Measurements from ENCODE around the gene RFX8. TPM values are rescaled to one million over a fixed set of nuclear protein-coding genes. Genes with fewer than 3 reads are reported as not detected.

Gene RFX8
- polyA plus RNA-seq, 1 of the 3 experiments (the other 2 are of a cell fraction): 0.07 TPM

DNA sequence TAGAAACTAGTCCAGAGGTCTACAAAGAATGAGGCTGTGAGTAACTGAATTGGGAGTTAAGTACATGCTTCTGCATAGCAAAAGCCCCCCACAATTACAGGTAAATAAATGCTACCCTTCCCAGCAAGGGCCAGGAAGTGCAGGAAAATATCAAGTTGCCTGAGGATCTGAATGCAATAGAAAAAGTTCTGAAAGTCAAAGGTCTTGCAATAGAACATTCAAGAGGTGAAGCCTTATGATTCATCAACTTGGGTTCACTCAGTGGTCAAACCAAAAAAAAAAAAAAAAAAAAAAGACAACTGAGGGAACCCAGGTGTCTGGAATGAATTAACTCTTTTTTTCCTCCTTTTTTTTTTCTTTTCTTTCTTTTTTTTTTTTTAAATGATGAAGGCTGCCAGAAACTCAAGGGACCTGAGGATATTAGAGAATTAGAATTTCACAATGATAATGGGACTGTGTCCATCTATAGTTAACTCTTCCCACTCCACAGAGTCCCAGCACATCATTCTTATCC, 42.9 kb upstream of the RFX8 start (continued):
- TF ChIP-seq, protein P1, sequence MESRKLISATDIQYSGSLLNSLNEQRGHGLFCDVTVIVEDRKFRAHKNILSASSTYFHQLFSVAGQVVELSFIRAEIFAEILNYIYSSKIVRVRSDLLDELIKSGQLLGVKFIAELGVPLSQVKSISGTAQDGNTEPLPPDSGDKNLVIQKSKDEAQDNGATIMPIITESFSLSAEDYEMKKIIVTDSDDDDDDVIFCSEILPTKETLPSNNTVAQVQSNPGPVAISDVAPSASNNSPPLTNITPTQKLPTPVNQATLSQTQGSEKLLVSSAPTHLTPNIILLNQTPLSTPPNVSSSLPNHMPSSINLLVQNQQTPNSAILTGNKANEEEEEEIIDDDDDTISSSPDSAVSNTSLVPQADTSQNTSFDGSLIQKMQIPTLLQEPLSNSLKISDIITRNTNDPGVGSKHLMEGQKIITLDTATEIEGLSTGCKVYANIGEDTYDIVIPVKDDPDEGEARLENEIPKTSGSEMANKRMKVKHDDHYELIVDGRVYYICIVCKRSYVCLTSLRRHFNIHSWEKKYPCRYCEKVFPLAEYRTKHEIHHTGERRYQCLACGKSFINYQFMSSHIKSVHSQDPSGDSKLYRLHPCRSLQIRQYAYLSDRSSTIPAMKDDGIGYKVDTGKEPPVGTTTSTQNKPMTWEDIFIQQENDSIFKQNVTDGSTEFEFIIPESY (IDR thresholded peaks at IDR 0.05; ENCODE audit: borderline replicate concordance, low read depth): 0 out of 2 replicates have a peak, but pooled peaks have one; percentile 6
- TF ChIP-seq GABPA (IDR thresholded peaks at IDR 0.05; ENCODE audit: low read depth) (no peak; the same call in 1 of the 2 replicates), EP300 (IDR thresholded peaks at IDR 0.05; ENCODE audit: borderline replicate concordance in 1 of 2, low read depth in 1 of 2, low read length in 1 of 2) (peak; percentile 29 to 61; a peak in 3 of 4 replicates), SIN3A (IDR thresholded peaks at IDR 0.05; ENCODE audit: borderline replicate concordance, low read depth, low read length) (no peak), RAD21 (IDR thresholded peaks at IDR 0.05; ENCODE audit: low read length) (no peak), GATA2 (CRISPR knock-in tag; IDR thresholded peaks at IDR 0.05) (no peak), RCOR1 (IDR thresholded peaks at IDR 0.05; ENCODE audit: low read length) (no peak), EZH2phosphoT487 (IDR thresholded peaks at IDR 0.05; ENCODE audit: borderline replicate concordance, low read depth) (no peak), TAF1 (IDR thresholded peaks at IDR 0.05; ENCODE audit: borderline replicate concordance, low read depth, low read length) (0 out of 2 replicates have a peak, but pooled peaks have one; percentile 32), MXI1 (IDR thresholded peaks at IDR 0.05; ENCODE audit: low read depth, low read length) (no peak), FOXM1 (IDR thresholded peaks at IDR 0.05; ENCODE audit: low read depth) (no peak; the same call in 1 of the 2 replicates), YY1 (IDR thresholded peaks at IDR 0.05; ENCODE audit: low read depth) (no peak), POLR2AphosphoS5 (IDR thresholded peaks at IDR 0.05; ENCODE audit: low read depth, low read length) (no peak; the same call in 1 of the 2 replicates), FOSL2 (IDR thresholded peaks at IDR 0.05; ENCODE audit: borderline replicate concordance, low read depth) (peak; percentile 44; the same call in 1 of the 2 replicates), TCF12 (IDR thresholded peaks at IDR 0.05) (peak; percentile 90), ELF1 (IDR thresholded peaks at IDR 0.05) (no peak), RFX5 (IDR thresholded peaks at IDR 0.05; ENCODE audit: low read length) (no peak), CHD2 (IDR thresholded peaks at IDR 0.05; ENCODE audit: low read length, partially characterized antibody) (no peak), NRF1 (IDR thresholded peaks at IDR 0.05; ENCODE audit: low read depth, low read length) (no peak), SMC3 (IDR thresholded peaks at IDR 0.05; ENCODE audit: low read depth, low read length) (no peak; the same call in 1 of the 2 replicates), TEAD4 (IDR thresholded peaks at IDR 0.05; ENCODE audit: borderline replicate concordance, insufficient read depth) (no peak; the same call in 1 of the 2 replicates), JUND (IDR thresholded peaks at IDR 0.05) (peak; percentile 51), FOXJ3 (CRISPR knock-in tag; IDR thresholded peaks at IDR 0.05) (no peak), NFIC (IDR thresholded peaks at IDR 0.05; ENCODE audit: borderline replicate concordance) (peak; percentile 29; the same call in 1 of the 2 replicates)
- TF ChIP-seq, protein P2, sequence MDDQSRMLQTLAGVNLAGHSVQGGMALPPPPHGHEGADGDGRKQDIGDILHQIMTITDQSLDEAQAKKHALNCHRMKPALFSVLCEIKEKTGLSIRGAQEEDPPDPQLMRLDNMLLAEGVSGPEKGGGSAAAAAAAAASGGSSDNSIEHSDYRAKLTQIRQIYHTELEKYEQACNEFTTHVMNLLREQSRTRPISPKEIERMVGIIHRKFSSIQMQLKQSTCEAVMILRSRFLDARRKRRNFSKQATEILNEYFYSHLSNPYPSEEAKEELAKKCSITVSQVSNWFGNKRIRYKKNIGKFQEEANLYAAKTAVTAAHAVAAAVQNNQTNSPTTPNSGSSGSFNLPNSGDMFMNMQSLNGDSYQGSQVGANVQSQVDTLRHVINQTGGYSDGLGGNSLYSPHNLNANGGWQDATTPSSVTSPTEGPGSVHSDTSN (IDR thresholded peaks at IDR 0.05): peak; percentile 17; the same call in 1 of the 2 replicates
- TF ChIP-seq, protein P3, sequence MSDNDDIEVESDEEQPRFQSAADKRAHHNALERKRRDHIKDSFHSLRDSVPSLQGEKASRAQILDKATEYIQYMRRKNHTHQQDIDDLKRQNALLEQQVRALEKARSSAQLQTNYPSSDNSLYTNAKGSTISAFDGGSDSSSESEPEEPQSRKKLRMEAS (IDR thresholded peaks at IDR 0.05; ENCODE audit: low read depth): no peak
- TF ChIP-seq, protein P4, sequence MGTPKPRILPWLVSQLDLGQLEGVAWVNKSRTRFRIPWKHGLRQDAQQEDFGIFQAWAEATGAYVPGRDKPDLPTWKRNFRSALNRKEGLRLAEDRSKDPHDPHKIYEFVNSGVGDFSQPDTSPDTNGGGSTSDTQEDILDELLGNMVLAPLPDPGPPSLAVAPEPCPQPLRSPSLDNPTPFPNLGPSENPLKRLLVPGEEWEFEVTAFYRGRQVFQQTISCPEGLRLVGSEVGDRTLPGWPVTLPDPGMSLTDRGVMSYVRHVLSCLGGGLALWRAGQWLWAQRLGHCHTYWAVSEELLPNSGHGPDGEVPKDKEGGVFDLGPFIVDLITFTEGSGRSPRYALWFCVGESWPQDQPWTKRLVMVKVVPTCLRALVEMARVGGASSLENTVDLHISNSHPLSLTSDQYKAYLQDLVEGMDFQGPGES (IDR thresholded peaks at IDR 0.05; ENCODE audit: low read depth, low read length): no peak
- TF ChIP-seq, protein P5, sequence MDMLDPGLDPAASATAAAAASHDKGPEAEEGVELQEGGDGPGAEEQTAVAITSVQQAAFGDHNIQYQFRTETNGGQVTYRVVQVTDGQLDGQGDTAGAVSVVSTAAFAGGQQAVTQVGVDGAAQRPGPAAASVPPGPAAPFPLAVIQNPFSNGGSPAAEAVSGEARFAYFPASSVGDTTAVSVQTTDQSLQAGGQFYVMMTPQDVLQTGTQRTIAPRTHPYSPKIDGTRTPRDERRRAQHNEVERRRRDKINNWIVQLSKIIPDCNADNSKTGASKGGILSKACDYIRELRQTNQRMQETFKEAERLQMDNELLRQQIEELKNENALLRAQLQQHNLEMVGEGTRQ (IDR thresholded peaks at IDR 0.05; ENCODE audit: borderline replicate concordance, low read depth, low read length): no peak

Data from SK-N-SH (cell line).